PC-9 (cell line): Measurements from ENCODE around the gene PSKH1. TPM values are rescaled to one million over a fixed set of nuclear protein-coding genes. Genes with fewer than 3 reads are reported as not detected.

ENCODE experiments used
- BruUV-seq: library from RNA; stranded (reverse); fragments of 400-500 nt; replicated peaks from 2 replicates; lab custom pipeline; 2021; lab: Mats Ljungman, UMichigan
- CTCF ChIA-PET: fragments of 300-600 bp; sonication (Branson Sonifier 250); formaldehyde crosslinking; loops from one replicate; lab custom pipeline; 2022; ENCODE audit warnings: antibody characterized with exemption; lab: Charles Lee
- POLR2A ChIA-PET: fragments of 300-600 bp; sonication (Branson Sonifier 250); formaldehyde crosslinking; loops from one replicate; lab custom pipeline; 2022; ENCODE audit warnings: antibody characterized with exemption; ENCODE audit not compliant: unreplicated experiment; lab: Charles Lee
- DNase-seq, 2 experiments: peaks; one replicate each; pipeline versions ENCODE4 v3.0.0 to v3.0.0-alpha.2; 2015 to 2022; ENCODE audit warnings: mixed read lengths in 1 of 2
- H2AFZ ChIP-seq: fragments of 200-600 bp; sonication (generic); 2 replicates; pipeline ENCODE4 v1.8.1; 2017; ENCODE audit warnings: antibody characterized with exemption
- H3F3A ChIP-seq: fragments of 200-600 bp; sonication (generic); 2 replicates; pipeline ENCODE4 v1.8.1; 2017; ENCODE audit warnings: antibody characterized with exemption, mild to moderate bottlenecking, low read depth; ENCODE audit not compliant: insufficient read depth
- H3K27ac ChIP-seq: fragments of 200-600 bp; sonication (generic); 2 replicates; pipeline ENCODE4 v1.6.1; 2016; ENCODE audit warnings: mixed run types
- H3K27me3 ChIP-seq: fragments of 200-600 bp; sonication (generic); 2 replicates; pipeline ENCODE4 v1.6.1; 2016; ENCODE audit warnings: low read depth, mixed run types; ENCODE audit not compliant: insufficient read depth
- H3K36me3 ChIP-seq: fragments of 200-600 bp; sonication (generic); 2 replicates; pipeline ENCODE4 v1.6.1; 2016; ENCODE audit warnings: low read depth, mixed run types
- H3K4me1 ChIP-seq: fragments of 200-600 bp; sonication (generic); replicated peaks from 2 replicates; pipeline ENCODE4 v1.6.1; 2016; ENCODE audit warnings: mixed run types; ENCODE audit not compliant: insufficient read depth
- H3K4me2 ChIP-seq: fragments of 200-600 bp; sonication (generic); 2 replicates; pipeline ENCODE4 v1.6.1; 2017; ENCODE audit warnings: mixed run types
- H3K4me3 ChIP-seq: fragments of 200-600 bp; sonication (generic); 2 replicates; pipeline ENCODE4 v1.6.1; 2016; ENCODE audit warnings: mixed run types
- H3K79me2 ChIP-seq: fragments of 200-600 bp; sonication (generic); 2 replicates; pipeline ENCODE4 v1.6.1; 2017; ENCODE audit warnings: low read depth, mixed run types
- H3K9me2 ChIP-seq: fragments of 200-600 bp; sonication (generic); 2 replicates; pipeline ENCODE4 v1.8.1; 2017; ENCODE audit warnings: mild to moderate bottlenecking; ENCODE audit not compliant: insufficient read depth
- H3K9me3 ChIP-seq: fragments of 200-600 bp; sonication (generic); 2 replicates; pipeline ENCODE4 v1.8.1; 2016; ENCODE audit warnings: low read depth; ENCODE audit not compliant: insufficient read depth
- H4K20me1 ChIP-seq: fragments of 200-600 bp; sonication (generic); 2 replicates; pipeline ENCODE4 v1.8.1; 2017; ENCODE audit not compliant: insufficient read depth
- EZH2 ChIP-seq: fragments of 200-600 bp; sonication (generic); IDR thresholded peaks from 2 replicates; pipeline ENCODE4 v1.8.0; 2017; ENCODE audit warnings: antibody characterized with exemption, low read depth
- intact Hi-C: fragments of 100-400 bp; cut with micrococcal nuclease; formaldehyde crosslinking; loops from one replicate; pipeline ENCODE4 v1.10.0; 2022; ENCODE audit not compliant: unreplicated experiment
- total RNA-seq: library from RNA; stranded (reverse); gene quantifications from 2 replicates; pipeline ENCODE4 v1.2.3, GENCODE V29; 2021
- TF ChIP-seq, protein P1 (sequence below): fragments of 200-600 bp; sonication (generic); conservative IDR thresholded peaks from 2 replicates; pipeline ENCODE4 v1.6.1; 2017; ENCODE audit warnings: mixed run types, antibody characterized with exemption, mild to moderate bottlenecking, moderate library complexity

The PSKH1 gene
- total RNA-seq, 1 experiment from 2014 or later = 25.8 TPM

DNA sequence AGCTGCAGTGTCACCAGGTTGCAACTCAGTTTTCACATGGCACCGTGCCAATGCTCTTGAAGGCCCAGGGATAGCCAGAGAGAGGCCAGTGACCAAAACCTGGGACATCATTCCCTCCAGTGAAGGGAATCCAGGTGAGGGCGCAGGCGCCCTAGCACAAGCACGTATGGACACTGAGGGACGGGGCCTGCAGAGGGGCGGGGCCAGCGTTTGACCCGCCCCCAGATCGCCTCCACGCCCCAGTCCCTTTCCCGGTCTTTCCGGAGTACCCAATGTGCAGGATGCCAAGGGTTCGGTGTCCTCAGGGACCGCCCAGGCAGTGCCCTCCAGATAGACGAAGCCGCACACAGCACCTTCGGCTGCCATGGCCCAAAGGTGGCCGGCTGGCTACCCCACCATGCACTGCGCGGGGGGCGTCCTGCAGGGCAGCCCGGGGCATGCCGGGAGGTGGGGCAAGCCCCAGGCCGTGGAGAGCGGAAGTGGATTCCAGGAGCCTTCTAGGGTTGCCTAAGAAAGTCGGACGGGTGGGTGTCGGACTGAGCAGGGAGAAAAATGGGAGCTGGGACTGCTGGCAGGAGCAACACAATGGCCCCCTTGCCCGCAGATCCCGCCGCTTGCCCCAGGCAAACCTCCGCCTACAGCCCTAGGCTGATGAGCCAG lies 70.7 kb downstream of the PSKH1 start:
- Histone ChIP-seq H3K27ac (no peak overlapping the region), H3K79me2 (0 out of 2 replicates have a peak, but pooled peaks cover 10% of the 10 kb centered on the region), H3K9me3 (no peaks in the 10 kb centered on the region), H3K4me1 (peaks cover 9% of the 10 kb centered on the region; the same call in 1 of the 2 replicates), H4K20me1 (no peaks in the 10 kb centered on the region), H3K9me2 (no peaks in the 10 kb centered on the region), H3K36me3 (no peaks in the 10 kb centered on the region), H3K4me3 (no peak overlapping the region), H3F3A (no peaks in the 10 kb centered on the region), H3K4me2 (no peak overlapping the region), H3K27me3 (no peaks in the 10 kb centered on the region), H2AFZ (no peak overlapping the region)
- POLR2A ChIA-PET = no interaction called here
- intact Hi-C loops = no loop called here
- CTCF ChIA-PET = interaction anchor here (0.6 kb wide), 1 partner anchor 891 kb away, joined by 3 read pairs; no protein-coding TSS in a partner anchor
- TF ChIP-seq EZH2 = no peak
- TF ChIP-seq, protein P1, sequence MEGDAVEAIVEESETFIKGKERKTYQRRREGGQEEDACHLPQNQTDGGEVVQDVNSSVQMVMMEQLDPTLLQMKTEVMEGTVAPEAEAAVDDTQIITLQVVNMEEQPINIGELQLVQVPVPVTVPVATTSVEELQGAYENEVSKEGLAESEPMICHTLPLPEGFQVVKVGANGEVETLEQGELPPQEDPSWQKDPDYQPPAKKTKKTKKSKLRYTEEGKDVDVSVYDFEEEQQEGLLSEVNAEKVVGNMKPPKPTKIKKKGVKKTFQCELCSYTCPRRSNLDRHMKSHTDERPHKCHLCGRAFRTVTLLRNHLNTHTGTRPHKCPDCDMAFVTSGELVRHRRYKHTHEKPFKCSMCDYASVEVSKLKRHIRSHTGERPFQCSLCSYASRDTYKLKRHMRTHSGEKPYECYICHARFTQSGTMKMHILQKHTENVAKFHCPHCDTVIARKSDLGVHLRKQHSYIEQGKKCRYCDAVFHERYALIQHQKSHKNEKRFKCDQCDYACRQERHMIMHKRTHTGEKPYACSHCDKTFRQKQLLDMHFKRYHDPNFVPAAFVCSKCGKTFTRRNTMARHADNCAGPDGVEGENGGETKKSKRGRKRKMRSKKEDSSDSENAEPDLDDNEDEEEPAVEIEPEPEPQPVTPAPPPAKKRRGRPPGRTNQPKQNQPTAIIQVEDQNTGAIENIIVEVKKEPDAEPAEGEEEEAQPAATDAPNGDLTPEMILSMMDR = no peak
- DNase-seq = no peak
- BruUV-seq = no TSS peak

DNA sequence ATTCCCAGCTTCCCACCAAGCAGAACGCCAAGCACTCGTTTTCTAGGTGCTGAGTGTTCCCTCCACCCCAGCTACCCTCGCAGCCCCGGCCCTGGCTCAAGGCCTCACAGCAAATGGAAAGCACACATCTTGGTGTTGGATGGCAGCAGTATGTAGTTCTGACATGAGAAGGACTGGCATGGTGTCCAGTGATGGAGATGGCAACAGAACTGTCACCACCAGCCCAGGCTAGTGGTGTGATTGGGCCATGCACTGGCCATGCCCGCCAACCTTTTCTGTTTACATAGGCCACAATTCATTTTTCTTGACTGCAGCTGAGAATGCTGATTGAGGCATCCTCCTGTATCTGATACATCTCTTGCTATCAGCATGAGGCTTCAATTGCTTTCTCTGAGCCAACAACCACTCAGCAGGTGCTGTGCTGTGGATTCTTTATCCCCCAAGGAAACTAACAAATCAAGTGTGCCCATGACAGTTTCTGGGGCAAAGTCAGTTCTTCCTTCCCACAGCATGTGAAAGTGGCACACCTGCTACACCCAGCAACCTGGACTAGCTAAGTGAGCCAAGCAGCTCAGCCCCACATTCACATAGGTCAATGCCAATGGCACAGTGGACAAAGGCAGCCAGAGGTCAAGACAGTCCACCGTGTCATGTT lies 71.5 kb downstream of the PSKH1 start:
- no peaks in the 10 kb centered on the region for H3K36me3 ChIP-seq
- no peaks in the 10 kb centered on the region for H4K20me1 ChIP-seq
- no peaks in the 10 kb centered on the region for H3K9me2 ChIP-seq
- no peak for DNase-seq
- H2AFZ ChIP-seq = no peak overlapping the region
- H3K9me3 ChIP-seq = no peaks in the 10 kb centered on the region
- no peaks in the 10 kb centered on the region for H3F3A ChIP-seq
- CTCF ChIA-PET = no interaction called here
- H3K27ac ChIP-seq = no peak overlapping the region
- no peaks in the 10 kb centered on the region for H3K27me3 ChIP-seq
- H3K4me3 ChIP-seq = no peak overlapping the region
- H3K4me1 ChIP-seq = peaks cover 9% of the 10 kb centered on the region; the same call in 1 of the 2 replicates
- intact Hi-C loops = no loop called here
- H3K79me2 ChIP-seq = 0 out of 2 replicates have a peak, but pooled peaks cover 10% of the 10 kb centered on the region
- TF ChIP-seq, protein P1 = no peak
- TF ChIP-seq EZH2 = no peak
- POLR2A ChIA-PET = no interaction called here
- no peak overlapping the region for H3K4me2 ChIP-seq
- no TSS peak for BruUV-seq

DNA sequence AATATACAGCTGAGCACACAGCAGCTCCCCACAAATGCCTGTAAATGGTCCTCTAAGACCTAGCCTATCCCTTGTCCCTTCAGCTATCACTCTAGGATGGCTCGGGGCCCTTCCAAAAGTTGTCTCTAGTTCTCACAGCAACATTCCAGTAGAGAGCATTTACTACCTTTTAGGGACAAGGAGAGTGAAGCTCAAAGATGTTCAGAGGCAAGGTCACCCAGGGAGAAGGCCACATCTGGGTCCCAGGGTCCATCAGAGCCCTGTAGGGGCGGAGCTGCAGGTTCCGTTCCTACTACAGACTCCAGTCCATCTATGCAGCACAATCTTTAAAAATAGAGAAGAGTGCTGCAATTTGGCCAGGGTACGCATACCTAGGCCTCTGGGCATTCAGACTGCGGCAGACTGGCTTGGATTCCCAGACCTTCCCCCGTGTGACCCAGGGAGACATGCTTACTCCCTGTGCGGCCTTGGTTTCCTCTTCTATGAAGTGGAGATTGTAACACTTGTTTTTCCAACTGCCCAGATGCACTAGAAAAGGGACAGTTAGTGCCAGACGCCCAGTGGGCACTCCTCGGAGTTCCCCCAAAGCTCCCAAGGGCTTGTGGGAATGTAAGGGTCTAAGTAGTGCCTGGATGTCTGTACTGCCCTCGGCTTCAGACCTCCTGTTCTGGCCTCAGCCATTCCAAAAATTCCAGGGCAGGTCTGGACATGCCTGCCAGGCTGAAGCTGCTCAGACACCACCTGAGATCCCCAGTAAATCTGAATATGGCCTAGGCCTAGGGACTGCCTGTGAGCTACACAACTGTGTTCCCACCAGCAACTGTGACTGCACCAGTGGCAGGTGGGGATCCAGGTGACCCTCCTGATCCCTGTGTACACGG lies 72.9 kb downstream of the PSKH1 start:
- intact Hi-C loops = no loop called here
- H3K4me1 ChIP-seq = peaks cover 9% of the 10 kb centered on the region; the same call in 1 of the 2 replicates
- POLR2A ChIA-PET = interaction anchor here (0.5 to 0.6 kb wide), 2 partner anchors 520 to 718 kb away, joined by 4 to 6 read pairs; no protein-coding TSS in a partner anchor
- no peaks in the 10 kb centered on the region for H3F3A ChIP-seq
- CTCF ChIA-PET = interaction anchor here (0.5 to 1.0 kb wide), 2 partner anchors 30 to 401 kb away, joined by 3 read pairs; no protein-coding TSS in a partner anchor
- BruUV-seq = no TSS peak
- H3K36me3 ChIP-seq = no peaks in the 10 kb centered on the region
- peak in 1 of 2 experiments; percentile 38 for DNase-seq
- H3K4me3 ChIP-seq = no peak overlapping the region
- H2AFZ ChIP-seq = no peak overlapping the region
- H3K27ac ChIP-seq = no peak overlapping the region
- 0 out of 2 replicates have a peak, but pooled peaks cover 10% of the 10 kb centered on the region for H3K79me2 ChIP-seq
- TF ChIP-seq, protein P1 = no peak
- TF ChIP-seq EZH2 = no peak
- no peaks in the 10 kb centered on the region for H3K27me3 ChIP-seq
- no peaks in the 10 kb centered on the region for H3K9me3 ChIP-seq
- no peak overlapping the region for H3K4me2 ChIP-seq
- H3K9me2 ChIP-seq = no peaks in the 10 kb centered on the region
- no peaks in the 10 kb centered on the region for H4K20me1 ChIP-seq
